Activated T-cell treated with anti-CD3 and anti-CD28 coated beads for 4 hours (primary cell): ENCODE results near the gene GRIK4.

ENCODE experiments used
- DNase-seq: peaks from one replicate; pipeline ENCODE4 v3.0.0-alpha.2; 2020

The GRIK4 gene

GRCh38 chr11:120645639-120646038 is 134.1 kb downstream of the GRIK4 start:
- DNase-seq: no peak

- no peak for DNase-seq
Measured at GRCh38 chr11:120646206-120646605, 134.7 kb downstream of the GRIK4 start.

GRCh38 chr11:120647681-120648080 is 136.1 kb downstream of the GRIK4 start:
- DNase-seq: no peak

- no peak for DNase-seq
Measured at GRCh38 chr11:120648771-120649170, 137.2 kb downstream of the GRIK4 start.

GRCh38 chr11:120649316-120649715 is 137.8 kb downstream of the GRIK4 start:
- no peak for DNase-seq

- no peak for DNase-seq
Measured at GRCh38 chr11:120651396-120651795, 139.8 kb downstream of the GRIK4 start.

GRCh38 chr11:120651836-120652235 is 140.3 kb downstream of the GRIK4 start:
- no peak for DNase-seq

GRCh38 chr11:120652705-120653335 is 141.3 kb downstream of the GRIK4 start:
- DNase-seq: no peak

GRCh38 chr11:120655589-120655988 is 144.0 kb downstream of the GRIK4 start:
- DNase-seq: no peak

GRCh38 chr11:120657306-120658070 is 145.9 kb downstream of the GRIK4 start:
- no peak for DNase-seq

GRCh38 chr11:120658071-120658423 is 146.5 kb downstream of the GRIK4 start:
- no peak for DNase-seq

GRCh38 chr11:120659076-120659475 is 147.5 kb downstream of the GRIK4 start:
- no peak for DNase-seq

GRCh38 chr11:120660024-120660565 is 148.5 kb downstream of the GRIK4 start:
- DNase-seq: no peak

GRCh38 chr11:120662071-120662676 is 150.6 kb downstream of the GRIK4 start:
- no peak for DNase-seq

- no peak for DNase-seq
Measured at GRCh38 chr11:120663142-120663541, 151.6 kb downstream of the GRIK4 start.

GRCh38 chr11:120666121-120666639 is 154.6 kb downstream of the GRIK4 start:
- DNase-seq: no peak

GRCh38 chr11:120667281-120667680 is 155.7 kb downstream of the GRIK4 start:
- DNase-seq: no peak

GRCh38 chr11:120667934-120668333 is 156.4 kb downstream of the GRIK4 start:
- no peak for DNase-seq

- no peak for DNase-seq
Measured at GRCh38 chr11:120668537-120668936, 157.0 kb downstream of the GRIK4 start.

GRCh38 chr11:120674542-120674941 is 163.0 kb downstream of the GRIK4 start:
- no peak for DNase-seq

- DNase-seq: no peak
Measured at GRCh38 chr11:120675171-120675570, 163.6 kb downstream of the GRIK4 start.

GRCh38 chr11:120676991-120677390 is 165.4 kb downstream of the GRIK4 start:
- no peak for DNase-seq

- no peak for DNase-seq
Measured at GRCh38 chr11:120680322-120680721, 168.8 kb downstream of the GRIK4 start.
